Erythroblast (primary cell): Measurements from ENCODE around the gene PSMB2.
"Not testable (repeated sequence)": the region's sequence is repeated elsewhere in the genome, so short reads cannot be mapped to it uniquely, and the experiment has no call there.

Experiments
- DNase-seq, 2 experiments: peaks; one replicate each; lab custom pipeline; 2025; lab: John Stamatoyannopoulos, UW
- GATA1 ChIP-seq: IDR thresholded peaks from 2 replicates; pipeline ENCODE4 v1.6.1; 2011; ENCODE audit warnings: low read depth, mild to moderate bottlenecking, control low read depth, low read length, moderate library complexity
- POLR2A ChIP-seq: IDR thresholded peaks from 2 replicates; pipeline ENCODE4 v1.6.1; 2011; ENCODE audit warnings: mild to moderate bottlenecking, low read length

The PSMB2 gene

GRCh38 chr1:35641233-35641866 lies at the start of gene PSMB2:
Gene PSMB2 (minus strand): TSS chr1:35641526. CDS start chr1:35641432, 94 bp downstream.
- TF ChIP-seq GATA1 (no peak), POLR2A (peak; percentile 97)
- peak; percentile 98 to 99 for DNase-seq

- no peak for DNase-seq
- TF ChIP-seq GATA1: no peak
- no peak for TF ChIP-seq POLR2A
These were observed 49.8 kb upstream of the PSMB2 start for GRCh38 chr1:35691080-35691479.

GRCh38 chr1:35690103-35690502 lies 48.8 kb upstream of the PSMB2 start:
- not testable (repeated sequence) for DNase-seq

- DNase-seq: no peak
- TF ChIP-seq GATA1: no peak
- no peak for TF ChIP-seq POLR2A
These were observed 46.8 kb upstream of the PSMB2 start for GRCh38 chr1:35688161-35688560.

- TF ChIP-seq POLR2A: no peak
These were observed 41.7 kb upstream of the PSMB2 start for GRCh38 chr1:35683012-35683411.

GRCh38 chr1:35680271-35680670 lies 38.9 kb upstream of the PSMB2 start:
- DNase-seq: no peak
- TF ChIP-seq POLR2A (no peak), GATA1 (no peak)

More at GRCh38 chr1:35683012-35683411, 41.7 kb upstream of the PSMB2 start:
- no peak for DNase-seq

- no peak for TF ChIP-seq GATA1
- TF ChIP-seq POLR2A: no peak
- no peak for DNase-seq
These were observed 34.4 kb upstream of the PSMB2 start for GRCh38 chr1:35675773-35676172.

GRCh38 chr1:35674111-35674510 lies 32.8 kb upstream of the PSMB2 start:
- no peak for TF ChIP-seq GATA1
- no peak for TF ChIP-seq POLR2A
- peak; percentile 59 to 60 for DNase-seq

GRCh38 chr1:35672116-35672515 lies 30.8 kb upstream of the PSMB2 start:
- no peak for TF ChIP-seq POLR2A
- TF ChIP-seq GATA1: no peak
- no peak for DNase-seq

GRCh38 chr1:35668506-35668905 lies 27.2 kb upstream of the PSMB2 start:
- TF ChIP-seq POLR2A: no peak
- no peak for TF ChIP-seq GATA1
- DNase-seq: no peak

- no peak for DNase-seq
- no peak for TF ChIP-seq GATA1
- TF ChIP-seq POLR2A: no peak
These were observed 25.6 kb upstream of the PSMB2 start for GRCh38 chr1:35666916-35667315.

GRCh38 chr1:35666216-35666615 lies 24.9 kb upstream of the PSMB2 start:
- TF ChIP-seq GATA1: no peak
- TF ChIP-seq POLR2A: no peak
- no peak for DNase-seq

GRCh38 chr1:35663434-35663833 lies 22.1 kb upstream of the PSMB2 start:
- no peak for DNase-seq
- no peak for TF ChIP-seq GATA1
- no peak for TF ChIP-seq POLR2A

- no peak for DNase-seq
- no peak for TF ChIP-seq POLR2A
- no peak for TF ChIP-seq GATA1
These were observed 20.1 kb upstream of the PSMB2 start for GRCh38 chr1:35661474-35661795.
